Measurements from ENCODE around the gene SHC1.

DNA sequence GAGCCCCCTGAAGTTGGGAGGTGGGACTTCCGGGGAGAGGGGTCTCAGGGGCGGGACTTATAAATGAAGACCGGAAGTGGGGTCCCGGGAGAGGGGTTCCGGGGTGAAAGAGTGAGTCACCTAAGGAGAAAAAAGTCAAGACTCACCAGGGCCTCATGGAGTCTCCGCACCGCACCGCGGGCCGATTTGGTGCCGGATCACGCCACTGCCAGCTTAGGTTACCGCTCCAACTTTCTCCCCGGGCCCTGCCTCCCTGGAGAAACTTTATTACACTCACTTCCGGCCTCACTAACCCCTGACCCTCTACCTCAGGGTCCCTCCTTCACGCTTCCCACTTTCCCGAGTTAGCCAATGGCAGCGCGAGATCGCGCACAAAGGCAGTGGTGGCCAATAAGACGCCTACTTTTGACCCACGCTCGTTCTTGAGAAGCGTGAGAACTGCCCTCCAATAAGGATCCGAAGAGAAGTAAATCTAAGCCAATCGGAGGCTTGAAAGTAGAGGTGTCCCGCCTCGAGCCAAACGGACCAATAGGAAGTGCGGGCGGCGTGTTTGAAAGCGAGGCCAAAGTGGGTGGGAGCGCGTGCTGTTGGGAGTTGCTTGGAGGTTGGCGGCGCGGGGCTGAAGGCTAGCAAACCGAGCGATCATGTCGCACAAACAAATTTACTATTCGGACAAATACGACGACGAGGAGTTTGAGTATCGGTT lies 3.7 kb upstream of the SHC1 start, which contains the start of gene CKS1B:
- TF ChIP-seq CTCF (IDR thresholded peaks at IDR 0.05) (no peak), EZH2 (IDR thresholded peaks at IDR 0.05; ENCODE audit: borderline replicate concordance, insufficient read depth, low read depth, low read length, poor library complexity, severe bottlenecking) (no peak)

Measured in B cell (primary cell).